GM23338 (cell line): ENCODE measurements around the gene YPEL3. TPM values are rescaled to one million over a fixed set of nuclear protein-coding genes. Genes with fewer than 3 reads are reported as not detected.

Experiments
- ATAC-seq: fragments of 200-7000 bp; cut with Tn5 transposase; 3 replicates; pipeline ENCODE4 v1.9.1; 2020
- DNase-seq: peaks from one replicate; pipeline ENCODE4 v3.0.0-alpha.2; 2015; ENCODE audit warnings: low spot score
- H2AFZ ChIP-seq: fragments of 200-600 bp; sonication (generic); 2 replicates; pipeline ENCODE4 v1.8.0; 2016; ENCODE audit warnings: antibody characterized with exemption, mild to moderate bottlenecking, moderate library complexity
- H3F3A ChIP-seq: fragments of 200-600 bp; sonication (generic); replicated peaks from 2 replicates; pipeline ENCODE4 v1.8.0; 2017; ENCODE audit warnings: antibody characterized with exemption, mixed run types, low read depth
- H3K27ac ChIP-seq: fragments of 200-600 bp; sonication (generic); 2 replicates; pipeline ENCODE4 v1.6.1; 2016; ENCODE audit warnings: low read depth
- H3K27me3 ChIP-seq: fragments of 200-600 bp; sonication (generic); 2 replicates; pipeline ENCODE4 v1.8.0; 2016; ENCODE audit warnings: mild to moderate bottlenecking, mixed run types, moderate library complexity; ENCODE audit not compliant: insufficient read depth
- H3K36me3 ChIP-seq: fragments of 200-600 bp; sonication (generic); 2 replicates; pipeline ENCODE4 v1.8.0; 2016; ENCODE audit warnings: mild to moderate bottlenecking; ENCODE audit not compliant: insufficient read depth
- H3K4me1 ChIP-seq: fragments of 200-600 bp; sonication (generic); 2 replicates; pipeline ENCODE4 v1.8.0; 2016; ENCODE audit warnings: mild to moderate bottlenecking, moderate library complexity; ENCODE audit not compliant: insufficient read depth
- H3K4me2 ChIP-seq: fragments of 200-600 bp; sonication (generic); 2 replicates; pipeline ENCODE4 v1.7.1; 2017; ENCODE audit warnings: mixed run types
- H3K4me3 ChIP-seq: fragments of 200-600 bp; sonication (generic); 2 replicates; pipeline ENCODE4 v1.6.1; 2016; ENCODE audit warnings: mixed run types
- H3K79me2 ChIP-seq: fragments of 200-600 bp; sonication (generic); replicated peaks from 2 replicates; pipeline ENCODE4 v1.8.0; 2017; ENCODE audit warnings: mild to moderate bottlenecking; ENCODE audit not compliant: insufficient read depth
- H3K9me2 ChIP-seq: fragments of 200-600 bp; sonication (generic); 2 replicates; pipeline ENCODE4 v1.8.0; 2017; ENCODE audit not compliant: insufficient read depth
- H4K20me1 ChIP-seq: fragments of 200-600 bp; sonication (generic); replicated peaks from 2 replicates; pipeline ENCODE4 v1.8.0; 2017; ENCODE audit warnings: mild to moderate bottlenecking; ENCODE audit not compliant: insufficient read depth
- H3K27ac Mint-ChIP-seq: 2 replicates; pipeline ENCODE4 v1.8.0; 2020; ENCODE audit warnings: inconsistent platforms, mild to moderate bottlenecking, moderate library complexity, mixed read lengths
- H3K27me3 Mint-ChIP-seq: 3 replicates; pipeline ENCODE4 v1.8.0; 2022; ENCODE audit warnings: low read depth, mild to moderate bottlenecking, moderate library complexity, mixed read lengths, inconsistent platforms; ENCODE audit not compliant: insufficient read depth, poor library complexity
- H3K36me3 Mint-ChIP-seq: 3 replicates; pipeline ENCODE4 v1.8.0; 2021; ENCODE audit warnings: low read depth, mild to moderate bottlenecking, inconsistent platforms, moderate library complexity, mixed read lengths
- H3K4me1 Mint-ChIP-seq: 3 replicates; pipeline ENCODE4 v1.8.0; 2020; ENCODE audit warnings: mild to moderate bottlenecking, inconsistent platforms, mixed read lengths
- H3K4me3 Mint-ChIP-seq: 3 replicates; pipeline ENCODE4 v1.8.0; 2021; ENCODE audit warnings: moderate library complexity, mild to moderate bottlenecking, inconsistent platforms, mixed read lengths
- H3K9me3 Mint-ChIP-seq: 3 replicates; pipeline ENCODE4 v1.8.0; 2020; ENCODE audit warnings: moderate library complexity, mild to moderate bottlenecking, inconsistent platforms, mixed read lengths
- CREB1 ChIP-seq: fragments of 250-450 bp; sonication (Bioruptor Pico); IDR thresholded peaks from 2 replicates; pipeline ENCODE4 v1.5.0; 2020; ENCODE audit warnings: low read depth, mild to moderate bottlenecking, moderate library complexity
- CTCF ChIP-seq, 2 experiments: fragments of 200-600 bp in 1 of 2; sonication (generic) in 1 of 2; conservative IDR thresholded peaks; 2 replicates each; pipeline versions ENCODE4 v1.5.1 to v1.6.1; 2016 to 2017; ENCODE audit warnings: antibody characterized with exemption in 2 of 2, low read depth in 2 of 2, mild to moderate bottlenecking in 2 of 2, moderate library complexity in 1 of 2
- EZH2phosphoT487 ChIP-seq: fragments of 200-600 bp; sonication (generic); IDR thresholded peaks from one replicate; pipeline ENCODE4 v1.8.1; 2018; ENCODE audit warnings: antibody characterized with exemption; ENCODE audit not compliant: unreplicated experiment
- JUNB ChIP-seq: IDR thresholded peaks from one replicate; pipeline ENCODE4 v1.6.1; 2016; ENCODE audit warnings: antibody characterized with exemption; ENCODE audit not compliant: unreplicated experiment
- NANOG ChIP-seq: IDR thresholded peaks from 2 replicates; pipeline ENCODE4 v1.6.1; 2016; ENCODE audit warnings: antibody characterized with exemption, borderline replicate concordance
- POLR2AphosphoS5 ChIP-seq: IDR thresholded peaks from 2 replicates; pipeline ENCODE4 v1.6.1; 2016; ENCODE audit warnings: antibody characterized with exemption, low read depth
- ZNF114 ChIP-seq: fragments of 250-450 bp; sonication (Bioruptor Pico); IDR thresholded peaks from 2 replicates; pipeline ENCODE4 v1.5.0; 2020; ENCODE audit warnings: mild to moderate bottlenecking, moderate library complexity
- ZNF331 ChIP-seq: fragments of 250-450 bp; sonication (Bioruptor Pico); IDR thresholded peaks from 2 replicates; pipeline ENCODE4 v1.5.0; 2020; ENCODE audit warnings: low read depth, mild to moderate bottlenecking, moderate library complexity
- ZNF462 ChIP-seq: fragments of 250-450 bp; sonication (Bioruptor Pico); IDR thresholded peaks from 2 replicates; pipeline ENCODE4 v1.5.0; 2020; ENCODE audit warnings: mild to moderate bottlenecking, moderate library complexity
- polyA plus RNA-seq: library from polyadenylated mRNA; unstranded; fragments of >200 nt; fragmentation: Nextera tagmentation; extraction: Ambion mirVana; gene quantifications from 2 replicates; pipeline ENCODE4 v1.2.1, GENCODE V29; 2016
- total RNA-seq: library from RNA; depleted of rRNA; stranded (reverse); fragments of >200 nt; shearing (Covaris generic); gene quantifications from 2 replicates; pipeline ENCODE4 v1.2.3, GENCODE V29; 2014

Gene YPEL3
- total and polyA plus RNA-seq, 2 experiments from 2014 or later, result 27.8 to 86.1 TPM

DNA sequence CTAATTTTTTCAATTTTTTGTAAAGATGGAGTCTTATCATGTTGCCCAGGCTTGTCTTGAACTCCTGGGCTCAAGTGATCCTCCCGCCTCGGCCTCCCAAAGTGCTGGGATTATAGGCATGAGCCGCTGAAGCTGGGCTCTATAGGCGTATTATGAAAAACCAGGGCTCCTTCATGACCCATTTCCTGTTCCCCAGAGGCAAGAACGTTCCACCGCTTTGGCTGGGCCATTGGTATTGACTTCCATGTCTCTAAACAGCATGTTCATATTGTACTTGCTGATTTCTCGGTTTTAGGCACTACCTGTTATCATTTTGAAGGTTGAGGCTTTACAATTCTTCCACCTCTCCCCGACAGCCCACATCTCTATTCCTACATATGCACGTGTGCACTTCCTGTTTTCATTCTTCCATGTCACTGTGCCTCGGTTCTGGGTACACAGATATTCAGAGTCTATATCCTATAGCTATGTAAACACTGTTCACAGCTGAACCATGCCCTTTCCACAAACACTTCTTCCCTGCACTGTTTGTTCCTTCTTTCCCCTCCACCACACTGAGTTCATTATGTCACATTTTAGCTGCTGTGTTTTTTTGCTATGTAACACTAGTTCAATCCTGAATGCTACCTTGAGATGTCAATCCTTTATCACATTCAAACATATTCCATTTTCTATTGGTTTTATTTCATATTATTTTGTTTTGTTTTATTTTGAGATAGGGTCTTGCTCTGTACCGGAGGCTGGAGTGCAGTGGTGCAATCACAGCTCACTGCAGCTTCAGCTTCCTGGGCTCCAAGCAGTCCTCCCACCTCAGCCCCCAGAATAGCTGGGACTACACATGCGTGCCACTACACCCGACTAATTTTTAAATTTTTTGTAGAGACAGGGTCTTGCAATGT lies 43.8 kb upstream of the YPEL3 start (continued):
- TF ChIP-seq ZNF462 (CRISPR knock-in tag), result no peak
- no peak for TF ChIP-seq CREB1 (CRISPR knock-in tag)
- TF ChIP-seq CTCF (conservative IDR thresholded peaks at IDR 0.05; ENCODE audit: low read depth in 2 of 2), result no peak
- TF ChIP-seq JUNB, result no peak
- TF ChIP-seq EZH2phosphoT487, result no peak
- no peak for TF ChIP-seq ZNF114 (CRISPR knock-in tag)

DNA sequence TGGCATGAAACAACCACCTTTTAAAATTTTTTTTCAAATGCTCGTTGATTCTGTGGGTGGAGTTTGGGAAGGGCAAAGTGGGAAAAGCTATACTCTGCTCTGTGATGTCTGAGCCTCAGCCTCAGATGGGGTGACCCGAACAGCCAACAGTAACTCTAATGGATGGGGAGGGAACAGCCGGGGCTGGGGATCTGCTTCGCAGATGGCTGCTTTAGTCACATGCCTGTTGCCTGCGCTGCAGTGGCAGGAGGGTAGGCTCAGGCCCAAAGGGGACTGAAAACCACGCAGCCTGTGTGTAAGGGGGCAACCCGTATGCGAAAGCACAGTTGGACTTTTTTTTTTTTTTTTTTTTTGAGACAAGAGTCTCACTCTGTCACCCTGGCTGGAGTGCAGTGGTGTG lies 41.9 kb upstream of the YPEL3 start:
- Histone ChIP-seq H3K79me2 (no peaks in the 10 kb centered on the region), H2AFZ (no peak overlapping the region), H3F3A (no peaks in the 10 kb centered on the region), H4K20me1 (no peaks in the 10 kb centered on the region), H3K4me3 (no peak overlapping the region), H3K27me3 (no peaks in the 10 kb centered on the region), H3K9me2 (no peaks in the 10 kb centered on the region), H3K4me2 (no peak overlapping the region), H3K27ac (no peak overlapping the region), H3K36me3 (no peaks in the 10 kb centered on the region), H3K4me1 (no peaks in the 10 kb centered on the region)
- Mint-ChIP-seq H3K27me3 (peaks cover 1% of the 10 kb centered on the region), H3K4me1 (no peaks in the 10 kb centered on the region), H3K4me3 (no peak overlapping the region), H3K27ac (no peak overlapping the region), H3K9me3 (no peaks in the 10 kb centered on the region), H3K36me3 (no peaks in the 10 kb centered on the region)
- DNase-seq, result no peak
- ATAC-seq, result peak; percentile 57
- TF ChIP-seq EZH2phosphoT487, result no peak
- TF ChIP-seq CTCF (conservative IDR thresholded peaks at IDR 0.05; ENCODE audit: low read depth in 2 of 2), result no peak
- TF ChIP-seq ZNF331 (CRISPR knock-in tag), result no peak
- TF ChIP-seq NANOG, result no peak
- TF ChIP-seq POLR2AphosphoS5, result no peak
